Prostate gland (tissue), 1 donor: Measurements from ENCODE around the gene TBCK.

ENCODE experiments used
- POLR2A ChIP-seq: fragments of 450-650 bp; IDR thresholded peaks from one replicate; pipeline ENCODE4 v1.6.1; 2016; ENCODE audit warnings: antibody characterized with exemption, mild to moderate bottlenecking
- POLR2AphosphoS5 ChIP-seq: sonication (generic); formaldehyde crosslinking; IDR thresholded peaks from one replicate; pipeline ENCODE4 v1.6.1; 2017; ENCODE audit warnings: antibody characterized with exemption

DNA sequence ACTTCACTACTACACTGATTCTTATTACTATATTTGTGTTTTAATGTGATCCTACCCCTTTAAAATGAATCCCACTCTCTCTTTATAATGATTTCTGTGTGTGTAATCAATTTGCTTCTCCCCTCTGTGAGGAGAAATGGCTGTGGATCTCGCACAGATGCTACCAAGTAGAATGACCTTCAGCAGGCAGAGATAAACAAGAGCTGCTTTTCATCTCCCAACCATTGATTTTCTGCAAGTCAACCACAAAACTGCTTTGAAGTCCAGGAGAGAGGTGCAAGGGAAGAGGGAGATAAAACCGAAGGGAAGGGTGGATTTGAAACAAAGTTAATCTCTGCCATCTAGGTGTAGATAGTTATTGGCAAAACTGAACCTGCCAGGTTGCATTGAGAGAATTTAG is 279.2 kb downstream of the TBCK start:
- TF ChIP-seq POLR2AphosphoS5, result no peak
- TF ChIP-seq POLR2A, result no peak
